ENCODE results near the gene SLC4A2.

Gene SLC4A2

GRCh38 chr7:151012911-151013347 is 46.5 kb upstream of the SLC4A2 start:
- DNase-seq (ENCODE audit: low read depth) = no peak
- no peak overlapping the region for H3K4me3 ChIP-seq (ENCODE audit: control insufficient read depth, low read depth, low read length)
- TF ChIP-seq CTCF (IDR thresholded peaks at IDR 0.05; ENCODE audit: control insufficient read depth, insufficient read depth, low read depth, low read length, missing control alignments) = peak; percentile 69

- DNase-seq (ENCODE audit: low read depth) = no peak
- H3K4me3 ChIP-seq (ENCODE audit: control insufficient read depth, low read depth, low read length) = peak overlapping the region; percentile 36
- TF ChIP-seq CTCF (IDR thresholded peaks at IDR 0.05; ENCODE audit: control insufficient read depth, insufficient read depth, low read depth, low read length, missing control alignments) = no peak
Measured at GRCh38 chr7:151013356-151013732, 46.0 kb upstream of the SLC4A2 start.

DNA sequence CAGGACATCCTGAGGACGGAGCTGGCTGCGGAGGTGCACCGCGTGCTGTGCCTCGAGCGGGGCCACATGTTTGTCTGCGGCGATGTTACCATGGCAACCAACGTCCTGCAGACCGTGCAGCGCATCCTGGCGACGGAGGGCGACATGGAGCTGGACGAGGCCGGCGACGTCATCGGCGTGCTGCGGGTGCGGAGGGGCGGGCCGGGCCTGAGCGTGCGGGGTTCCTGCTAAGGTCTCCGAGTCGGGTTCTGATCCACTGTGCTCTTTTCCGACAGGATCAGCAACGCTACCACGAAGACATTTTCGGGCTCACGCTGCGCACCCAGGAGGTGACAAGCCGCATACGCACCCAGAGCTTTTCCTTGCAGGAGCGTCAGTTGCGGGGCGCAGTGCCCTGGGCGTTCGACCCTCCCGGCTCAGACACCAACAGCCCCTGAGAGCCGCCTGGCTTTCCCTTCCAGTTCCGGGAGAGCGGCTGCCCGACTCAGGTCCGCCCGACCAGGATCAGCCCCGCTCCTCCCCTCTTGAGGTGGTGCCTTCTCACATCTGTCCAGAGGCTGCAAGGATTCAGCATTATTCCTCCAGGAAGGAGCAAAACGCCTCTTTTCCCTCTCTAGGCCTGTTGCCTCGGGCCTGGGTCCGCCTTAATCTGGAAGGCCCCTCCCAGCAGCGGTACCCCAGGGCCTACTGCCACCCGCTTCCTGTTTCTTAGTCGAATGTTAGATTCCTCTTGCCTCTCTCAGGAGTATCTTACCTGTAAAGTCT is 45.5 kb upstream of the SLC4A2 start:
- TF ChIP-seq CTCF (IDR thresholded peaks at IDR 0.05; ENCODE audit: control insufficient read depth, insufficient read depth, low read depth, low read length, missing control alignments) = peak; percentile 28
- H3K4me3 ChIP-seq (ENCODE audit: control insufficient read depth, low read depth, low read length) = peak overlapping the region; percentile 36
- no peak for DNase-seq (ENCODE audit: low read depth)

DNA sequence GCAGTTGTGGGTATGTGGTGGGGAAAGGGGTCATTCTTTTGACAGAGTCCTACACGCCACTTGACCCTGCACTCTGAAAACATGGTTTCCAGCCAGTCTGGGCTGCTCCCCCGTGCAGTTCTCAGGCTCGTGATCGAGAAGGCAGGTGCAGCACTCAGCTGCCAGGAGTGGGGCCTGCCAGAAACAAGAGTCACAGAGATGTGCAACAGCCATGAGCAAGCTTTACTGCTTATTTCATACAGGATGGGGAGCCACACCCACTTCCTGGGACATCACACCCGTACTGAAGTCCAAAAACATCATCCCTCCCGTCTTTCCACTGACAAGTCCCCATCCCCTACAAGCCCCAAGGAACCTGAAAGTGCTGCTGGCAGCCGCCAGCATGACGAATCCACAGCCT is 44.4 kb upstream of the SLC4A2 start:
- no peak overlapping the region for H3K4me3 ChIP-seq (ENCODE audit: control insufficient read depth, low read depth, low read length)
- no peak for TF ChIP-seq CTCF (IDR thresholded peaks at IDR 0.05; ENCODE audit: control insufficient read depth, insufficient read depth, low read depth, low read length, missing control alignments)
- no peak for DNase-seq (ENCODE audit: low read depth)

DNA sequence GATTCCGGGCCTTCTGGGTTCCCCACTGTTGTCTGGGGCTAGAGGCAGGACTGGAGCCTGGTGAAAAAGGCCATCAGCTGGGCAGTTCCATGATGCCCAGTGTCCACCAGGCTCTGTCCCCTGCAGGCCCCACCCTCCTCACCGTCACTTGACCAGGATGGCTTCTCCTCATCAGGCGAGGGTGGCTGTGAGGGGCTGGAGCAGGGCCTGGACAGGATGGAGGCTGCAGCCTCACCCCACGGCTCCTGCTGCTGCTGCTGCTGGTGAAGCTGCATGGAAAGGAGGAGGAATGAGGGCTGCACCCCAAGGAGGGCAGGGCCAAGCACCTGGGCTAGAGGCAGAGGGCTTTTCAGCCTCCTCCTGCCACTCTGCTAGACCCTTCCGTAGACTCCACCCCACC is 43.4 kb upstream of the SLC4A2 start:
- no peak for DNase-seq (ENCODE audit: low read depth)
- TF ChIP-seq CTCF (IDR thresholded peaks at IDR 0.05; ENCODE audit: control insufficient read depth, insufficient read depth, low read depth, low read length, missing control alignments) = no peak
- H3K4me3 ChIP-seq (ENCODE audit: control insufficient read depth, low read depth, low read length) = no peak overlapping the region

DNA sequence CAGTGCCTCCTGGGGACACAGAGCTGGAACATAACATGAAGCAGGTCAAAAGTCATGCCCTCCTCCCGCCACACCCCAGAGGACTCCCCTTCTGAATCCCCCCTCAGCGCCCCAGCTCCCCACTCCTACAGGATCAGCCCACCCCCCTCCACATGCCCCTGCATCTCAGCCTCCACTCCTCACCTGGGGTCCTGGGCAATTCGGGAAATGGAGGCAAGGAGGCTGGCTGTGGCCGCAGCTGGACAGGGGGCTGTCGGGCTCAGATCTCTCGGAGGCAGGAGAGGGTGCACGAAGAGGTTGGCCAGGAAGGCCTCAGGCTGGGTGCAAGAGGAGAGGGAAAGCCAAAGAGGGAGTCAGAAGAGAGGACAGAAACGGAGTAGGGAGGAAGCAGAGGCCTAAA is 42.9 kb upstream of the SLC4A2 start:
- H3K4me3 ChIP-seq (ENCODE audit: control insufficient read depth, low read depth, low read length) = no peak overlapping the region
- TF ChIP-seq CTCF (IDR thresholded peaks at IDR 0.05; ENCODE audit: control insufficient read depth, insufficient read depth, low read depth, low read length, missing control alignments) = no peak
- no peak for DNase-seq (ENCODE audit: low read depth)

All from AG09309 (cell line).